NB4 (cell line): ENCODE results near the gene CFAP97D2.

Source experiments
- DNase-seq: peaks from one replicate; pipeline ENCODE4 v3.0.0; 2010; ENCODE audit warnings: low read depth
- H3K4me3 ChIP-seq: one replicate; pipeline ENCODE4 v1.5.1; 2011; ENCODE audit warnings: mild to moderate bottlenecking, low read depth, low read length, moderate library complexity
- MYC ChIP-seq: IDR thresholded peaks from 2 replicates; pipeline ENCODE4 v1.6.1; 2011; ENCODE audit warnings: low read depth, low read length
- POLR2A ChIP-seq: IDR thresholded peaks from 2 replicates; pipeline ENCODE4 v1.6.1; 2011; ENCODE audit warnings: mild to moderate bottlenecking; ENCODE audit not compliant: insufficient read length; ENCODE audit errors: extremely low read depth
- TF ChIP-seq, protein P1 (sequence below): IDR thresholded peaks from one replicate; pipeline ENCODE4 v1.5.1; 2012; ENCODE audit warnings: low read depth, low read length
- TF ChIP-seq, protein P2 (sequence below): IDR thresholded peaks from 2 replicates; pipeline ENCODE4 v1.6.1; 2011; ENCODE audit warnings: low read depth, low read length

Gene CFAP97D2

DNA sequence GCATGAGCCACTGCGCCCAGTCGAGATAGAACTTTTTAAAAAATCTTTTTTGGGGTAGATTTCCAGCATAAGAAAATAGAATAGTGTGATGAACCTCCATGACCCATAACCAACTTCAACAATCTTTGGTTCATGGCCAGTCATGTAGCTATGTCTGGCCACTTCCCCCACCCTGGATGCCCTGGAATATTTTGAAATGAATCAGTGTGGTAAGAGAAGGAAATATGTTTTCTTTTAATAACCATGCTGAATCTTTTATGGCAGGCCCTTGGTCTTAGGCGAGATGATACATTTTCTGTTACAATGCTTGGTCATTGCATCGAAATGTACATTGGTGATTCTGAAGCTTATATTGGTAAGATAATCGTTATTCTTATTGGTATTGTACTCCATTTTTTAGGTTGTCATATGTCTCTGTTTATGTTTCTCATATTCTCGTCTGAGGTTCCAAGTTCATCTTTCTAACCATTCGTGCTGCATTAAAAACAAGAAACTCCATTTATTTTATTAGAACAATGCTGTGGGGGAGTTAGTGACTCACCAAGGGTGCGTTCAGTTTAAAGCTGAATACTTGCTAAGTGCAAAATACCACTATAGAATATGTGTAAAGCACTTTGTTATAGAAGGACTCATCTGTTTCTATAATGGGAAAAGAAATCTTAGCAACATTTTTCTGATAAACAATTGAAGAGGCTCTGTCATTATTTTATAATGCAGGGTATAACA lies 86.0 kb downstream of the CFAP97D2 start:
- TF ChIP-seq, protein P1, sequence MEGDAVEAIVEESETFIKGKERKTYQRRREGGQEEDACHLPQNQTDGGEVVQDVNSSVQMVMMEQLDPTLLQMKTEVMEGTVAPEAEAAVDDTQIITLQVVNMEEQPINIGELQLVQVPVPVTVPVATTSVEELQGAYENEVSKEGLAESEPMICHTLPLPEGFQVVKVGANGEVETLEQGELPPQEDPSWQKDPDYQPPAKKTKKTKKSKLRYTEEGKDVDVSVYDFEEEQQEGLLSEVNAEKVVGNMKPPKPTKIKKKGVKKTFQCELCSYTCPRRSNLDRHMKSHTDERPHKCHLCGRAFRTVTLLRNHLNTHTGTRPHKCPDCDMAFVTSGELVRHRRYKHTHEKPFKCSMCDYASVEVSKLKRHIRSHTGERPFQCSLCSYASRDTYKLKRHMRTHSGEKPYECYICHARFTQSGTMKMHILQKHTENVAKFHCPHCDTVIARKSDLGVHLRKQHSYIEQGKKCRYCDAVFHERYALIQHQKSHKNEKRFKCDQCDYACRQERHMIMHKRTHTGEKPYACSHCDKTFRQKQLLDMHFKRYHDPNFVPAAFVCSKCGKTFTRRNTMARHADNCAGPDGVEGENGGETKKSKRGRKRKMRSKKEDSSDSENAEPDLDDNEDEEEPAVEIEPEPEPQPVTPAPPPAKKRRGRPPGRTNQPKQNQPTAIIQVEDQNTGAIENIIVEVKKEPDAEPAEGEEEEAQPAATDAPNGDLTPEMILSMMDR: no peak
- TF ChIP-seq, protein P2, sequence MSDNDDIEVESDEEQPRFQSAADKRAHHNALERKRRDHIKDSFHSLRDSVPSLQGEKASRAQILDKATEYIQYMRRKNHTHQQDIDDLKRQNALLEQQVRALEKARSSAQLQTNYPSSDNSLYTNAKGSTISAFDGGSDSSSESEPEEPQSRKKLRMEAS: no peak
- no peak for TF ChIP-seq MYC
- no peak for TF ChIP-seq POLR2A
- H3K4me3 ChIP-seq: no peak overlapping the region
- DNase-seq: no peak

DNA sequence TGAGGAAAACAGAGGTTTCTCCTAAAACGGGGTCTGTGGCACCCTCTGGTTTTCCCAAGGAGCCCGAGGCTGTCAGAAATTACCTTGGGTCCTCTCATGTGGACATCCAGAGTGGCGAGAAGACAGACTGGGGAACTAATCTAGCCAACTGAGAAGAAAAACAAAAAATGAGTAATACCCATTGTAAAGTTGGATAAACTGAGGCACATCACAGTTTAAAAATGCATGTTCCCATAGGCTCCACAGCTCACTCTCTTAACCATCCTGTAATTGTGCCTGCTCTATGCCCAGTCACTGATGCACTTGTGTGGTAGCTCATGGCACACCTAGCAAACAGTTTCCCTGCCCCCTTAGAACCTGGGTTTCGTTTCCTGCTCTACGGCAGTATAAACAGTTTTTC lies 87.2 kb downstream of the CFAP97D2 start:
- H3K4me3 ChIP-seq: no peak overlapping the region
- TF ChIP-seq, protein P2: no peak
- TF ChIP-seq POLR2A (no peak), MYC (no peak)
- TF ChIP-seq, protein P1: no peak
- DNase-seq: no peak

DNA sequence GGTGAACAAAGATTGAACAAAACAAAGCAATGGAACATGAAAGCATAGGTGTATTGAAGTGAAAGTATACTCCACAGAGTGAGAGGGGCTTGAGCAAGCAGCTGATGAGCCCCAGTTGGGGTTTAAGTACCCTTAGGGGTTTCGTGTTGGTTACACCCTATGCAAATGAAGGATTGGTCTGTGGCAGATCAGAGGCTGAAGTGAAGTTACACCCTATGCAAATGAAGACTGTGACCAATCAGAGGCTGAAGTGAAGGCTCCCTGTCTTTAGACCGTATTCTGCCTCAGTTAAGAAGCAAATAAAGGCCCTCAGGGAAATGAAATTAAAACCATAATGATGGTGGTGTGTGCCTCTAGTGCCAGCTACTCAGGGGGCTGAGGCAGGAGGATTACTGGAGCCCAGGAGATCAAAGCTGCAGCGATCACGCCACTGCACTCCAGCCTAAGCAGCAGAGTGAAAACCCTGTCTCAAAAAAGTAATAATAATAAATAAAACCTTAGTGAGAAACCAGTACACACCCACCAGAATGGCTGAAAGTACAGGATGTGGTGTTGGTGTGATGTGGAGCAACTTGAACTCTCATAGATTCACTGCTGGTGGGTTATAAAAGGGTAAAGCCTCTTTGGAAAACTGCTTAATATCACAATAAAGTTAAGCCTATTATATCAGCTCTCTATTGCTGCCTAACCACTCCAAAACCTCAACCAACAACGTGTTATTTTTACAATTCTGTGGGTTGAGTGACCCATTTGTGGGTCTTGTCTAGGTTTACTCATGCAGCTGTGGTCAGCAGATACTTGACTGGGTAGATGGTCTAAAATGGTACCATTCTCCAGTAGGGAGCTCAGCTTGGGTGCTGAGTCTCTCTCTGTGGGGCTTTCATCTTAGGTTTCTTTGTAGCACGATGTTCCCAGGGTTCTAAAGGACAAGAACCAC lies 89.6 kb downstream of the CFAP97D2 start:
- no peak for DNase-seq

DNA sequence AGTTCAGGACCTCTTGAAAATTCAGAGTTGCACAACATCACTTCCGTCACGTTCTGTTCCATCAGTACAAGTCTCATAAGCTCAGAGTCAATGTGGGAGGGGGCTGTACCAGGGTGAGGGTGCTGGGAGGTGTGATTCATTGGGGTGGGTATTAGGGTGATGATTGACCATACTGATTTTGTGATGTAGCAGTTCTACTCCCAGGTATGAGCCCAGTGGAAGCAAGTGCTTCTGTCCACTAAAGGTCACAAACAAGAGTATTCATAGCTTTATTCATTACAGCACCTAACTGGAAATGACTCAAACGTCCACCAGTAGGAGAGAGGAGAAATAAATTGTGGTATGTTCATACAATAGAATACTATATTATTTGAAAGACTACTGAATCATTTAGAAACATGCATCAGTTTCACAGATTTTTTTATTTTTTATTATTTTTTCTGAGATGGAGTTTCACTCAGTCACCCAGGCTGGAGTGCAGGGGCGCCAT lies 90.3 kb downstream of the CFAP97D2 start:
- TF ChIP-seq, protein P2: no peak
- TF ChIP-seq MYC (no peak), POLR2A (no peak)
- TF ChIP-seq, protein P1: no peak
- no peak overlapping the region for H3K4me3 ChIP-seq

More for the DNA sequence above, 89.6 kb downstream of the CFAP97D2 start:
- TF ChIP-seq, protein P2: no peak
- TF ChIP-seq POLR2A (no peak), MYC (no peak)
- TF ChIP-seq, protein P1: no peak
- H3K4me3 ChIP-seq: no peak overlapping the region

More for the DNA sequence above, 90.3 kb downstream of the CFAP97D2 start:
- no peak for DNase-seq
